Medulla oblongata (tissue), 1 donor: ENCODE results near the gene MEF2B.

ENCODE experiments used
- DNase-seq: peaks from one replicate; pipeline ENCODE4 v3.0.0-alpha.2; 2015; ENCODE audit errors: extremely low spot score

The MEF2B gene

GRCh38 chr19:19098703-19099632, 71.1 kb downstream of the MEF2B start:
- DNase-seq, result no peak

GRCh38 chr19:19098084-19098702, 71.9 kb downstream of the MEF2B start:
- no peak for DNase-seq

GRCh38 chr19:19096641-19097627, 73.1 kb downstream of the MEF2B start:
- DNase-seq, result no peak

DNA sequence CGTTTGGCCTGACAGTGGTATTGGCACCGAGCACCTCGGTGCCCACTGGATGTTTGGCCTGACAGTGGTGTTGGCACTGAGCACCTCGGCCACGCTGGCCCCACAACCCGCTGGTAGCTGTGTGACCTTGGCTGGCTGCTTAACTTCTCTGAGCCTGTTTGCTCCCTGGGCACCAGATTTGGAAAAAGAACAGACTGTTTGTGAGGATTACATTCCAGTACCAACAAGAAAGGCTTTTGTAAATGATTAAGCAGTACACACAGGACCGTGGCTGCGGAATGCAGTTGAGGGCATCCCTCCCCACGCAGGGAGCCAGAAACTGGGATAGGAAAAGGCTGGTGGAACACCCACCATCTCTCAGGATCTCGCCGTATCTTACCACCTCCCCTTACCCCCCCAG, 74.4 kb downstream of the MEF2B start:
- DNase-seq, result no peak
